Heart left ventricle (tissue), 16 donors: Measurements from ENCODE around the gene ASB18. TPM values are rescaled to one million over a fixed set of nuclear protein-coding genes. Genes with fewer than 3 reads are reported as not detected.

Experiments used
- ATAC-seq, 4 donors: fragments of 200-7000 bp; cut with Tn5 transposase; one replicate each; pipeline ENCODE4 v1.9.1; 2020 to 2022; ENCODE audit warnings: moderate library complexity in 4 of 4, mild to moderate bottlenecking in 3 of 4, moderate number of reproducible peaks in 1 of 4
- DNase-seq, 5 donors: peaks; one replicate each; pipeline ENCODE4 v3.0.0-alpha.2; 2020
- H3K27ac ChIP-seq, 12 donors: fragments of 200-600 bp; sonication (generic) in 4 of 12; one replicate each; pipeline versions ENCODE4 v1.5.0 to v1.8.0; 2016 to 2022; ENCODE audit warnings: mild to moderate bottlenecking in 2 of 12
- H3K27me3 ChIP-seq, 9 donors: fragments of 200-600 bp; sonication (generic) in 2 of 9; one replicate each; pipeline versions ENCODE4 v1.5.1 to v1.8.0; 2016 to 2022; ENCODE audit warnings: mild to moderate bottlenecking in 3 of 9
- H3K36me3 ChIP-seq, 9 donors: fragments of 200-600 bp; sonication (generic) in 2 of 9; one replicate each; pipeline versions ENCODE4 v1.5.0 to v1.8.0; 2018 to 2022; ENCODE audit warnings: mild to moderate bottlenecking in 2 of 9
- H3K4me1 ChIP-seq, 12 donors: fragments of 200-600 bp; sonication (generic) in 4 of 12; one replicate each; pipeline versions ENCODE4 v1.5.0 to v1.8.0; 2016 to 2022; ENCODE audit warnings: mild to moderate bottlenecking in 3 of 12
- H3K4me3 ChIP-seq, 12 donors: fragments of 200-600 bp; sonication (generic) in 4 of 12; one replicate each; pipeline versions ENCODE4 v1.5.0 to v1.8.0; 2017 to 2022; ENCODE audit warnings: mild to moderate bottlenecking in 9 of 12, moderate library complexity in 4 of 12
- H3K9me3 ChIP-seq, 12 donors: fragments of 200-600 bp; sonication (generic) in 4 of 12; one replicate each; pipeline versions ENCODE4 v1.5.0 to v1.8.0; 2016 to 2022; ENCODE audit warnings: mild to moderate bottlenecking in 1 of 12
- POLR2A ChIP-seq, 2 donors: fragments of 450-650 bp; IDR thresholded peaks; one replicate each; pipeline ENCODE4 v1.6.1; 2017; ENCODE audit warnings: antibody characterized with exemption in 2 of 2, mild to moderate bottlenecking in 2 of 2, moderate library complexity in 2 of 2
- WGBS, 4 donors: extraction: QIAGEN DNeasy Blood & Tissue Kit in 2 of 4; methylation state at CpG; one replicate each; pipeline versions ENCODE4 v1.1.5 to v1.1.7; 2013 to 2018; 5-methylcytosine and 5-hydroxymethylcytosine counted together
- intact Hi-C, 10 donors: fragments of 100-400 bp; cut with DNase I; formaldehyde crosslinking; loops; one replicate each; pipeline versions ENCODE4 v1.11.1 to v1.14.2; 2022
- polyA plus RNA-seq, 2 donors: library from polyadenylated mRNA; stranded (reverse); fragments of 200-250 nt; gene quantifications; one replicate each; pipeline ENCODE4 v1.2.3, GENCODE V29; 2013
- total RNA-seq, 9 donors: library from RNA; depleted of rRNA in 2 of 9; stranded (reverse); fragments of >200 nt in 2 of 9; fragmentation: NEBNext Ultra II Directional in 3 of 9; extraction: Animal tissue kit (Norgen Biotek cat#: 25700) in 3 of 9; gene quantifications; one replicate each; pipeline versions ENCODE4 v1.1.0 to v1.2.4, GENCODE V29; 2016 to 2023
- TF ChIP-seq, protein P1 (sequence below), 12 donors: fragments of 200-600 bp; sonication (generic) in 4 of 12; IDR thresholded peaks; one replicate each; pipeline versions ENCODE4 v1.5.0 to v1.8.0; 2018 to 2022; ENCODE audit warnings: antibody characterized with exemption in 12 of 12, mild to moderate bottlenecking in 5 of 12
- donor health status: ischemic (EF 13 %, LVEDD 7.1; RV severe dilation, severe dysfunction).
- donor health status: healthy with polysubstance abuse.
- donor health status: DM: no; HTN: yes; CAD: no.
- donor health status: DM: no; HTN: no; CAD: no.
- donor health status: ischemic (EF 25% LVEDD 6.9; RV normal size, moderate dysfunction).
- donor health status: ischemic (EF 25% LVEDD 5.7; RV mildly dilated, moderate dysfunction).
- donor health status: healthy.
- donor health status: DM: yes; HTN: yes; CAD: no.
- donor health status: ischemic (EF 35%, LVEDD 5.7; RV mildly dilated, moderate dysfunction).
- donor health status: nonischemic (EF 11% LVEDD 7.7; RV severe dilation, severe dysfunction).
- donor health status: DM: yes; HTN: yes; CAD: no.
- donor health status: PGD.
- donor health status: ischemic (EF 29% LVEDD 5.4; RV normal size, mild dysfunction).
- donor health status: nonischemic (EF 23%, LVEDD 6.1; RV moderate dilation, normal function).

ASB18 gene
- total and polyA plus RNA-seq, 11 donors: 4.3 to 49.8 (median 14.1) TPM

DNA sequence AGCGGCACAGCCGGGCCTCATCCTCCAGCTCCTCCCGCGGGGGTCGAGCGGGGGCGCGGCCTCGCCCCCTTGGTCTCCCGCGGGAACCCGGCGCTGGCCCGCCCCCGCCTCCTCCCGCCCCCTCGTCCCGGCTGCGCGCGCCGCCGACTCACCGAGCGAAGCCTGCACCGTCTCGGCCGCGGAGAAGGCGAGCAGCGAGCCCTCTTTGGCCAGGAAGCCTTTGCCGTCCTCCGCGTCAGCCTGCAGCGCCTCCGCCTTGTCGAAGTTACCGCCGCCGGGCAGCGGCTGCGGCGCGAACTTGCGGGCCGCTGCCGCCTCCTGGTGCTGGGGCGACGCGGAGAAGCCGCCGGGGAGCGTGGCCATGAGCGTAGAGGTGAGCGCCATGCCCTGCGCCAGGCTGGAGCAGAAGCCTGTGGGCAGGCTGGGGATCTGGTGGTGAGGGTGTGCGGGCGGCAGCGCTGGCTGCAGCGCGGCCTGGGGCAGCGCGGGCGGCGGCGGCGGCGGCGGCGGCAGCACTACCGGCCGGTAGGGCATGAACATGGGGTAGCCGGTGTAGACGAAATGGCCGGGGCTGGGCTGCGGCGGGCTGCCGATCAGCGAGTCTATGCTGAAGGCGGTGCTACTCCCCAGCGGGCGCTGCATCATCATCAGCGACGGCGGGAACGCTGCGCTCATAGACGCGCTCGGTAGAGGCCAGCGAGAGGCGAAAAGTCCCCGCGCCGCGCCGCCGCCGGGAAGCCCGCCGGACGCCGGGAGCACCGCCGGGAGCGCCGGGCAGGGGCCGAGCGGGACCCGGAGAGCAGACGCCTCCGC is 96.7 kb downstream of the ASB18 start:
- Histone ChIP-seq H3K27ac (no peak overlapping the region), H3K4me1 (peaks cover 18 to 75% (median 44%) of the 10 kb centered on the region in 12 donors)
- peak in 3 of 4 donors; percentile 42 to 60 (median 48) for ATAC-seq

DNA sequence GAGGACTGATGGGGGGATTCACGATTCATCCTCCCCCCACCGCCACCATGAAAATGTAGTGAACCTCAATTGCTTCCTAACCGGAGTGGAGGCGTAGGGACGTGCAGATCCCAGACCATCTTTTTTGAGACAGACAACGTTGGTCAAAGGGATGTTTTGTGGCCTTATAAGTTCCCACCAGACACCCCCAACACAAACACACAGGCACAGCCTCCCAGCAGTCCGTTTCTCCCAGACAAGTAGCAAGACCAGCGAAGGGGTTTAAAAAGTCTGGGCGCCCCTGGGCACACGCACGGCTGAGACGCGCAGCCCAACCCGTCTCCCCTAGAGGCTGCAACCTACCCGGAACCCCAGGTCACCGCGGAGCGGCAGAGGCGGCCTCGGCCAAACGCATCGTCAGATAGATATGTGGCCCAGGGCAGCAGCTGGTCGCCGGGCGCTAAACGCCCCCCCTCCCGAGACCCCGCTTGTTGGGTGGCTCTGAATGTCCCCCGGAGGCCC is 97.4 kb downstream of the ASB18 start:
- peaks cover 18 to 69% (median 41%) of the 10 kb centered on the region in 12 donors for H3K4me1 ChIP-seq
- no peak overlapping the region for H3K27ac ChIP-seq
- no peak for TF ChIP-seq POLR2A (IDR thresholded peaks at IDR 0.05)
- TF ChIP-seq, protein P1, sequence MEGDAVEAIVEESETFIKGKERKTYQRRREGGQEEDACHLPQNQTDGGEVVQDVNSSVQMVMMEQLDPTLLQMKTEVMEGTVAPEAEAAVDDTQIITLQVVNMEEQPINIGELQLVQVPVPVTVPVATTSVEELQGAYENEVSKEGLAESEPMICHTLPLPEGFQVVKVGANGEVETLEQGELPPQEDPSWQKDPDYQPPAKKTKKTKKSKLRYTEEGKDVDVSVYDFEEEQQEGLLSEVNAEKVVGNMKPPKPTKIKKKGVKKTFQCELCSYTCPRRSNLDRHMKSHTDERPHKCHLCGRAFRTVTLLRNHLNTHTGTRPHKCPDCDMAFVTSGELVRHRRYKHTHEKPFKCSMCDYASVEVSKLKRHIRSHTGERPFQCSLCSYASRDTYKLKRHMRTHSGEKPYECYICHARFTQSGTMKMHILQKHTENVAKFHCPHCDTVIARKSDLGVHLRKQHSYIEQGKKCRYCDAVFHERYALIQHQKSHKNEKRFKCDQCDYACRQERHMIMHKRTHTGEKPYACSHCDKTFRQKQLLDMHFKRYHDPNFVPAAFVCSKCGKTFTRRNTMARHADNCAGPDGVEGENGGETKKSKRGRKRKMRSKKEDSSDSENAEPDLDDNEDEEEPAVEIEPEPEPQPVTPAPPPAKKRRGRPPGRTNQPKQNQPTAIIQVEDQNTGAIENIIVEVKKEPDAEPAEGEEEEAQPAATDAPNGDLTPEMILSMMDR (IDR thresholded peaks at IDR 0.05): no peak
- H3K36me3 ChIP-seq: no peaks in the 10 kb centered on the region
- DNase-seq: no peak
- ATAC-seq: no peak
- H3K9me3 ChIP-seq: no peaks in the 10 kb centered on the region
- whole genome bisulfite sequencing, 4 donors: 2 to 7% (median 4%) methylated on average over 6 to 29 of the region's 29 CpGs
- intact Hi-C loops: loop anchor here in 2 of 10 donors (5.0 kb wide), 2 partner anchors 375 to 390 kb away; no protein-coding TSS in a partner anchor
- H3K27me3 ChIP-seq: peaks cover 73 to 100% (median 99%) of the 10 kb centered on the region in 9 donors
- peak overlapping the region; percentile 16 to 49 (median 40) for H3K4me3 ChIP-seq

More for the DNA sequence above, 96.7 kb downstream of the ASB18 start:
- peaks cover 78 to 100% (median 99%) of the 10 kb centered on the region in 9 donors for H3K27me3 ChIP-seq
- intact Hi-C loops: loop anchor here in 2 of 10 donors (5.0 kb wide), 2 partner anchors 375 to 390 kb away; no protein-coding TSS in a partner anchor
- DNase-seq: peak in 2 of 5 donors; percentile 23 to 66
- peak overlapping the region; percentile 16 to 49 (median 40) for H3K4me3 ChIP-seq
- H3K9me3 ChIP-seq: no peaks in the 10 kb centered on the region
- 1 to 2% (median 1%) methylated on average over 31 to 112 of the region's 112 CpGs for WGBS, 4 donors
- TF ChIP-seq, protein P1 (IDR thresholded peaks at IDR 0.05): peak in 7 of 12 donors; percentile 18 to 41 (median 25)
- no peak for TF ChIP-seq POLR2A (IDR thresholded peaks at IDR 0.05)
- no peaks in the 10 kb centered on the region for H3K36me3 ChIP-seq

DNA sequence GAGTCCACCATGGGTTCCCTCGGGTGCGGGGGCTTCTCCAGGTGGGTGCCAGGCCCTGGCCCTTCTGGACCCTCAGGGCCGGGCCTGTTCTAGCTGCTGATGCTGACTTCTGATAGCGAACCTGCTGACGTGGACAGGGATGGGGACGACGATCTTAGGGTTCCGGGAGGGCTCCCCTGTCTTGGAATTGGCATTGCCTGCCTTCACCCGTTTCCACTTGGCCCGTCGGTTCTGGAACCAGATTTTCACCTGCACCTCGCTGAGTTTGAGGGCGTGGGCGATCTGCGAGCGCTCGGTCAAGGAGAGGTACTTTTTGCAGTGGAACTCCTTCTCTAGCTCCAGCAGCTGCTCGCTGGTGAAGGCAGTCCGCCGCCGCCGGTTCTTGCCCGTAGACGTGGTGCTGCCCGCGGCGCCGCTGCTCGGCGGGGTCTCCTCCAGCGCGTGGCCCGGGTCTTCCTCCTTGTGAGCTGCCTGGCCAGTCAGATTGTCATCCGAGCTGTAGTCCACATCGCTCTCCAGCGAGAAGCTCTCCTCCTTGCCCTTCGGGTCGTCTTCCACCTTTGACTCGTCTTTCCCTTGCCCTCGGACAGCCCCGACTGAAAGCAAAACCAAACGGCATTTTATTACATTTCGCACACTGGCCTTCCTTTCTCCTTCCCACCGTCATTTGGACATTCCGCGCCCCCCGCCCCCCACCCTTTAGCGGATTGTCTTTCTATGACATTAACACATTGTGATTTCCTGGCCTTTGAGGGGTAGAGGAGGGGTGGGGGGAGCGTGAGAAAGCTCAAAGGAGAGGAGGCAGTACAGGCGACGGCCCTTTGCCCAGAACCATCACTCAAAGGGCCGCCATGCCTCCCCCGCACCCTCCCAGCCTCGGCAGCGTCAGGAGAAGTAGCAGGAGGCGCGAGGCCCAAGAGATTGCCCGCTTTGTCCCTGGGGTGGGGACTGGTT is 98.1 kb downstream of the ASB18 start:
- ATAC-seq: no peak
- Histone ChIP-seq H3K27me3 (peaks cover 70 to 100% (median 100%) of the 10 kb centered on the region in 9 donors), H3K36me3 (no peaks in the 10 kb centered on the region), H3K4me1 (peaks cover 18 to 62% (median 39%) of the 10 kb centered on the region in 12 donors), H3K27ac (no peak overlapping the region), H3K4me3 (peak overlapping the region in 8 of 12 donors; percentile 9 to 49 (median 36)), H3K9me3 (no peaks in the 10 kb centered on the region)
- intact Hi-C loops: loop anchor here in 2 of 10 donors (5.0 kb wide), 2 partner anchors 374 to 389 kb away; no protein-coding TSS in a partner anchor
- WGBS, 4 donors: 6 to 8% (median 6%) methylated on average over 37 to 58 of the region's 58 CpGs
- no peak for TF ChIP-seq POLR2A (IDR thresholded peaks at IDR 0.05)
- TF ChIP-seq, protein P1 (IDR thresholded peaks at IDR 0.05): no peak
- no peak for DNase-seq
